Hindlimb muscle (tissue), 1 donor: ENCODE measurements around the gene AXL. TPM values are rescaled to one million over a fixed set of nuclear protein-coding genes. Genes with fewer than 3 reads are reported as not detected.

Source experiments
- DNase-seq: peaks from one replicate; pipeline ENCODE4 v3.0.0-alpha.2; 2013
- polyA plus RNA-seq: library from polyadenylated mRNA; unstranded; fragments of 120-200 nt; gene quantifications from one replicate; pipeline ENCODE4 v1.2.1, GENCODE V29; 2013; ENCODE audit not compliant: insufficient read length

Gene AXL
- polyA plus RNA-seq, 1 donor, result 27.2 TPM

GRCh38 chr19:41235480-41235879 lies 16.5 kb downstream of the AXL start:
- no peak for DNase-seq

DNA sequence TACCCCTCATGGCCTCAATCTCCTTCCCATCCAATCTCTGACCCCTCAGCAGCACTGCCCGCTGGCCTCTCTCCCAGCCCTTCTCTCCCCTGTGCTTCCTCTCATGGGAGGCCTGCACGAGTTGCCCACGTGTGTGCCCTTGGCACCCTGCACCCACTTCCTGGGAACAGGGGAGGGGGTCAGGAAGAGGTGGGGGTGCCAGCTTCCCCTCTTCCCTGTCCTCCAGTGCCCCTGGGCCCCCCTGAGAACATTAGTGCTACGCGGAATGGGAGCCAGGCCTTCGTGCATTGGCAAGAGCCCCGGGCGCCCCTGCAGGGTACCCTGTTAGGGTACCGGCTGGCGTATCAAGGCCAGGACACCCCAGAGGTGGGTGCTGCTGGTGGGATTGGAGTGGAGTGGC lies 19.2 kb downstream of the AXL start:
- DNase-seq, result no peak

DNA sequence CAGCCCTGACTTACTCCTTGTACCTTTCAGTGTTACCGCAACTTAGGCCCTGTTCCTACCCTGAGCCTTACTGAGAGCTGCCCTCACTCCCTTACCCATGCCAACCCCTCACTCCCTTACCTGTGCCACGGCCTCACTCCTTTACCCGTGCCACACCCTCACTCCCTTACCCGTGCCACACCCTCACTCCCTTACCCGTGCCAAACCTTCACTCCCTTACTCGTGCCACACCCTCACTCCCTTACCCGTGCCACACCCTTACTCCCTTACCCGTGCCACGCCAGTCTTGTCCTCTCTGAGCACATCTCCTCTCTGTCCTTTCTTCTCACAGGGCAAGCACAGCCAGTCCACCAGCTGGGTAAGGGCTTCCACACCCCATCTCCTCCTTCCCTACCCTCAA lies 20.3 kb downstream of the AXL start:
- DNase-seq, result no peak

- DNase-seq, result no peak
Observed at GRCh38 chr19:41239961-41240574, 21.0 kb downstream of the AXL start.

- DNase-seq, result no peak
Observed at GRCh38 chr19:41241859-41242258, 22.8 kb downstream of the AXL start.

GRCh38 chr19:41244117-41244516 lies 25.1 kb downstream of the AXL start:
- DNase-seq, result no peak

DNA sequence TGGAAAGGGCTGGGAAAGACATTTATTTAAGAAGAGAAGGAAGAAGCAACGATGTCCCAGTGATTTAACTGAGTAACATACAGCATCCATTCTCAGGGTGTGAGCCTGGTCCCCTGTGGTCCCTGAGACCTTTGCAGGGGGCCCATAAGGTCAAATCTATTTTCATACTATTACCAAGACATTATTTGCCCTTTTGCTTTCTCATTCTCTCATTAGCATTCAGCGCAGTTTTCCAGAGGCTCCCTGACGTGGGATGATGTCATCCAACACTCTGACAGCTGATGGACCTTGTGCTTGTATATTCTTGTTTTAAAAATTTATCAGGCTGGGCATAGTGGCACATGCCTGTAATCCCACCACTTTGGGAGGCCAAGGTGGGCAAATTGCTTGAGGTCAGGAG lies 26.8 kb downstream of the AXL start:
- no peak for DNase-seq

DNA sequence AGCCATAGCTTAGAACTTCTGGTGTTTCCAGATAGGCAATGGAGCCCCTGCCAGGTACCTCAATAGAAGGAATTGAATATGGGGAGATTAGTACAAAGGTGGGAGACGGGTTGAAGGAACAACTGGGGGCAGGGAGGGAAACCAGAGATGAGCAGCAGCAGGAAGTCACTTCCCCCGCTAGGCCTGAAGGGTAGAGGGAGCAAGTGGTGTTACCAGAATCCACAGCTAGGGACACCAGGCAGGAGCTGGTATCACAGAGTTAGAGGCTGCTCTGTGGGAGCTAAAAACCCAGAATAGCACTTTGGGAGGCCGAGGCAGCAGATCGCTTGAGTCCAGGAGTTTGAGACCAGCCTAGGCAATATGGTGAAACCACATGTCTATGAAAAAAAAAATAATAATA lies 29.9 kb downstream of the AXL start:
- DNase-seq, result no peak

DNA sequence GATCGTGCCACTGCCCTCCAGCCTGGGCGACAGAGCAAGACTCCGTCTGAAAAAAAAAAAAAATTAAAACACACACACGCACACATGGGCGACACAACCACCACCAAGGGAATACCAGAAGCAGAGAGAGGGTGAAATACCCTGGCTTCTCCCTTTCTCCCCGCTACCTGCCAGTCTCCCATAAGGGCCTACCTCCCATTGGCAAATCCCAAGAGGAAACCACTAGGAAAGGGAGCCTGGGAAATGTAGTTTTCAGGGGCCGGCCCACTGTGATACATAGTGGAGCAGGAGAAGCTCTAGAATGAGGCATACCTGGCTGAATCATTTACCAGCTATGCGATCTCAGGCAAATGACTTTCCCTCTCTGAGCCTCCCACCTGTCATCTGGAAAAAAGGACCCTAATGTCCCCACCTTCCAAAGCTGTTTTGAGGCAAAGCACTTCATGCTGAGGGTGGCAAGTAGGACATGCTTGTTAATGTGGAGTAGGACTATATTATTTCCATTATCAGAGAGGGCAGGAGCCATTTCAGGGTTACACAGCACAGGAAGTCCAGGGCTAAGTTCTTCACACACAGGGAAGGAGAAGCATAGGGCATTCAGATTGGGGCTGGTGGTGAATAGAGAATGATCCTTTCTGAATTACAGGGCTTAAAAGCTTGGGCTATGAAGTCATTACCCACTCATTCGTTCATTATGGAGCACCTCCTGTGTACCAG lies 30.8 kb downstream of the AXL start:
- DNase-seq, result no peak

DNA sequence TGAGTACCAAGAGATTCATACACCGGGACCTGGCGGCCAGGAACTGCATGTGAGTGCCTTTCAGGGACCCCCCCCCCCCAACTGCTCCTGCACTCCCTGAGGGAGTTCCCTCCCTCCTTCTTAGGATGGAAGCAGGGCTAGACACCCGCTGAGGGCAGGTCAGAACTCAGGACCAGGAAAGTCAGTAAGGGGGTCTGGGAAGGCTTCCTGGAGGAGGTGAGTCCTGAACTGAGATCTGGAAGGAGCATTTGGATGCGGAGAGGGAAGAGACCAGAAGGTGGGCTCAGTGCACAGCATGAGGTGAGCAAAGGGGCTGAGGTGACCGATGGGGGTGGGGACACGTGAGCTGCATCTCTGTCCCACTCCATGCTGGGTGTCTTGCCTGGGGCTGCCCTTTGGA lies 34.6 kb downstream of the AXL start:
- DNase-seq, result no peak

- DNase-seq, result no peak
Observed at GRCh38 chr19:41255171-41255570, 36.1 kb downstream of the AXL start.

DNA sequence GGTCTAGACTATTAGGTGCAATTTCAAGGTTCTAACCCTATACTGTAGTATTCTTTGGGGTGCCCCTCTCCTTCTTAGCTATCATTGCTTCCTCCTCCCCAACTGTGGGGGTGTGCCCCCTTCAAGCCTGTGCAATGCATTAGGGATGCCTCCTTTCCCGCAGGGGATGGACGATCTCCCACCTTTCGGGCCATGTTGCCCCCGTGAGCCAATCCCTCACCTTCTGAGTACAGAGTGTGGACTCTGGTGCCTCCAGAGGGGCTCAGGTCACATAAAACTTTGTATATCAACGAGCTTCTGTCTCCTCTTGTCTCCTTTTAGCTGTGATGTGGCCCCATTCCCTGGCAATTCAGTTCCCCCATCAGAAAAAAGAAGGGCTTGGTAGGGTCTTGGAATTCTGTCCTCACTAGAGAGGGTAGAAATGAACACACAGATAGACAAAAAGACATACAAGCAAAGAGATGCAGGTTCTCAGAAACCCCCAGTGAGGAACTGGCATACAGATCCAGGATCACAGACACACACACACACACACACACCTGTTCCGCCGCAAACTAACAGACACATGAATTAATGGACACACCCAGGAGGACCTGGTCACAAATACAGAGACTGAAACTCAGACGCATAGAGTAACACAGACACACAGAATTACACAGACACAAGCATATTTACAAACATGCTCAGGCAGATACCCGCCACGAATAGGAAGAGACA lies 42.6 kb downstream of the AXL start:
- DNase-seq, result no peak

- DNase-seq, result peak; percentile 67
Observed at GRCh38 chr19:41263042-41263849, 44.2 kb downstream of the AXL start.

- DNase-seq, result peak; percentile 100
Observed at GRCh38 chr19:41263850-41264580, 45.0 kb downstream of the AXL start, which contains the start of gene HNRNPUL1. Gene HNRNPUL1 (plus strand): TSS chr19:41264372. CDS start chr19:41264504, 132 bp downstream.

DNA sequence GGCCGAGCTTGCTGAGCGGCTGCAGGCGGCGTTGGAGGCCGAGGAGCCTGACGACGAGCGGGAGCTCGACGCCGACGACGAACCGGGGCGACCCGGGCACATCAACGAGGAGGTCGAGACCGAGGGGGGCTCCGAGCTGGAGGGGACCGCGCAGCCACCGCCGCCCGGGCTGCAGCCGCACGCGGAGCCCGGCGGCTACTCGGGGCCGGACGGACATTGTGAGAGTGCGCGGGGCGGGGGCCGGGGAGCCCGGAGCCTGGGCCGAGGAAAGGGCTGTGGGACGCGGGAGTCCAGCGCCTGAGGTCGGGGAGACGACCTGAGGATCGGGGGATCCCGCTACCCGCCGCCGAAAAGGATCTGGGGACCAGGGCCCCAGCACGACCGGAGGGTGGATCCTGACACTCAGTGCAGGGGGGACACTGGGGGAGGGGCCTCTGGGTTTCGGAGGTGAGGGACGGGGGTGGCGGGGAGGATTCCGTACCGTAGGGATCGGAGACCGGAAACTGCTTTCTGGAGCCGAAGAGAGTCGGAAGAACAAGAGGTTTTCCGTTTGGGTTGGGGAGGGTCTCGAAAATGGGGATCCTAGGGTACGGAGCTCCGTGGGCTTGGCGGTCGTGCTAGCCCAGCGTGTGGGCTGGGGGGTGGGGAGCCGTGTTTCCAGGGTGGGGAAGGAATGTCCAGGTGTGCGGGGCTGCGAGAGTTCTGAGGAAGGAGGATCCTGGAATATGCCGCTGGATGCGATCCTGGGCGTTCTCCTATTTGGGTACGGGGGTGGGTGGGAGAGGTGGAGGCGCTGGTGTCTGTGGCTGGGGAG lies 45.8 kb downstream of the AXL start:
- DNase-seq, result peak; percentile 57

DNA sequence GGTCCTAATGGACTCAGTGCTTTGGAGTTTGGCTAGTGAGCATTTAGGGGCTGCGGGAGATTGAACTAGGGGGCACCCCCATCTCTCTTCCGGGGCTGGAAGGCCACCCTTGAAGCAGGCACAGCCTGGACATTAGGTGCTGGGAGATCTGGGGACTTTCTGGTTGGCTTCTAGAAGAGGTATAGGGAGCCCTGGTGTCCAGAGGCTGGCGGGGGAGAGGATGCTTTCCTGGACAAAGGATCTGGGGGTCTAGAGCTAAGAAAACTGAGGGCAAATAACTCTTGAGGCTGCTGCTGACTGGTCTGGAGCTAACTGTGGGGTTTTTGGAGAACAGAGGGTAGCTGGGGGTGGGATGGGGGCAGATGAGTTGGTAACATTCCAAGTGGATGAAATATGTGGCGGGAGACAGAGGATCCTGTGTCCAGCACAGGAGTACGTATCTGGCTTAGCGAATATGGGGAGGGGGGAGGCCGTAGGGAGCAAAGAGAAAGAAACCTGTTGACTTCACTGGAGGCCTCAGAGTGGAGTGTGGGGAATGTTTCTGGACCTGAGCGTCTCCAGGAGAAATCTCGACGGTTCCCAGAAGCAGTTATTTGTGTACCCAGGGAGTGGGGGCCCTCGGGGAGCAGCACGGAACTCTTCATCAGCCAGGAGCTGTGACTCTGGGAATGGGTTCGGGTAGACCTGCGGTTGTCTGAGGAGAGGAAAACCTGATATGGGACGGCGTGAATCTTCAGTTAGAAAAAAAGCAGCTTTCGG lies 46.6 kb downstream of the AXL start:
- DNase-seq, result peak; percentile 12

DNA sequence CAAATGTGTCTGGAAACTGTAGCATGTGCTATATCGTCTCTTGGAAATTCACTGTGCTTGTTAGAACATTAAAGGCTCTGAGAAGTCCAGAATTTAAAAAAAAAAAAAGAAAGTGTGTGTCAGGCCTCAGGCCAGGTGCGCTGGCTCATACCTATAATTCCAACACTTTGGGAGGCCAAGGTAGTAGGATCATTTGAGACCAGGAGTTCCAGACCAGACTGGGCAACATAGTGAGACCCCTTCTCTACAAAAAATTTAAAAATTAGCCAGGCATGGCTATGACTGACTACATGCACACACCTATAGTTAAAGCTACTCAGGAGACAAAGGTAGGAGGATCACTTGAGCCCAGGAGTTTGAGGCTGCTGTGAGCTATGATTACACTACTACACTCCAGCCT lies 50.0 kb downstream of the AXL start:
- DNase-seq, result no peak

DNA sequence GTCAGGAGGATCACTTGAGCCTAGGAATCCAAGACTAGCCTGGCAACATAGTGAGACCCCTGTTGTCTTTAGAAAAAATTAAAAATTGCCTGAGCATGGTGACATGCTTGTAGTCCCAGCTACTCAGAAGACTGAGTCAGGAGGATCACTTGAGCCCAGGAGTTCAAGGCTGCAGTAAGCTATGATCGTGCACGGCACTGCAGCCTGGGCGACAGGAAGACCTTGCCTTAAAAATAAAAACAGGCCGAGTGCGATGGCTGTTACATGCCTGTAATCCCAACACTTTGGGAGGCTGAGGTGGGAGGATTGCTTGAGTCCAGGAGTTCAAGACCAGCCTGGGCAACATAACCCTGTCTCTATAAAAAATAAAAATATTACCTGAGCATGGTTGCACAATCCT lies 50.5 kb downstream of the AXL start:
- no peak for DNase-seq

DNA sequence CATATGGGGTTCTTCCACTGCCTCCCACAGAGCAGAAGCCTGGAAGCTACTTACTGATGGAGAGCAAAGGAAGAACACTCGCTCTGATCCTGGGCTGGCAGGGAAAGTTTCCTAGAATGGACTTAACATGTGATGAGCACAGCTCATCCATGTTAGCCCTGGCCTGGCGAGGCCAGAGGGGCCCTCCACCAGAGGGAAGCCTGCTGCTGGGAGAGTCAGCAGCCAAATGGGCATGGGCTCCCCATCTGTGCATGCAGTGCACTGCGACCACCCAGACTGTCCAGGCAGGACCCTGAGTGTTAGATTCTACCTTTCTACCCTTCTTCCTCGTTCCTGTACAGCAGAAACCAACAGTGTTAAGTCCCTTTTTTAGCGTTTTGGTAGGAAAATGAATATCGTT lies 54.1 kb downstream of the AXL start:
- no peak for DNase-seq

GRCh38 chr19:41274802-41275201 lies 55.8 kb downstream of the AXL start:
- DNase-seq, result no peak

DNA sequence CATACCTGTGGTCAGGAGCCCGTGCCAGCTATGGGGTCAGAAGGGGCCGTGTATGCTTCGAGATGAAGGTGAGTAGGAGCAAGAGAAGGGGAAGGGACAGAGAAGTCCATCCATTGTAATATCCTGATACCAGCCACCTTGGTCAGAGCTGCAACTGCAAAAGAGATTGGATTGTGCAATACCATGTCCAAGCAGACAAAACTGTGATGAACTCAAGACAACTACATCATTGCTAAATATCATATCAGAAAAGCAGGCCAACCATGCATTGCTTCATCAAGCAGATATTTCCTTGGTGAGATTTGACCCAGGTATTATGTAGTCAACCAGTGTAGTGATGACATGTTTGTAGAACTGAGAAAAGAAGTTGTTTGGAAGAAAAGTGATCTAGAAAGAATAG lies 57.2 kb downstream of the AXL start:
- no peak for DNase-seq
